Measurements from ENCODE around the gene ZNF736.
"Not testable (repeated sequence)": the region's sequence is repeated elsewhere in the genome, so short reads cannot be mapped to it uniquely, and the experiment has no call there.

Gene ZNF736

GRCh38 chr7:64313740-64314491, at the start of gene ZNF736:
Gene ZNF736 (plus strand): TSS chr7:64313961. CDS start chr7:64314151, 190 bp downstream.
- DNase-seq, result peak; percentile 68 to 70

- DNase-seq, result no peak
These were observed 47.3 kb upstream of the ZNF736 start for GRCh38 chr7:64266341-64266919.

- no peak for DNase-seq
These were observed 36.1 kb upstream of the ZNF736 start for GRCh38 chr7:64277630-64278029.

- no peak for DNase-seq
These were observed 18.9 kb upstream of the ZNF736 start for GRCh38 chr7:64294701-64295420.

- DNase-seq, result not testable (repeated sequence)
These were observed 16.3 kb upstream of the ZNF736 start for GRCh38 chr7:64297418-64297817.

GRCh38 chr7:64300641-64301405, 12.9 kb upstream of the ZNF736 start:
- DNase-seq, result no peak

GRCh38 chr7:64307254-64308015, 6.3 kb upstream of the ZNF736 start:
- DNase-seq, result peak; percentile 79 to 82

GRCh38 chr7:64308016-64308270, 5.8 kb upstream of the ZNF736 start:
- no peak for DNase-seq

- DNase-seq, result no peak
These were observed 3.3 kb upstream of the ZNF736 start for GRCh38 chr7:64310426-64310825.

- DNase-seq, result no peak
These were observed 935 bp upstream of the ZNF736 start for GRCh38 chr7:64312826-64313225.

GRCh38 chr7:64314566-64314965, 805 bp downstream of the ZNF736 start:
- DNase-seq, result no peak

GRCh38 chr7:64316031-64316742, 2.4 kb downstream of the ZNF736 start:
- not testable (repeated sequence) for DNase-seq

GRCh38 chr7:64320547-64321513, 7.1 kb downstream of the ZNF736 start:
- no peak for DNase-seq

GRCh38 chr7:64324166-64324565, 10.4 kb downstream of the ZNF736 start:
- not testable (repeated sequence) for DNase-seq

GRCh38 chr7:64348713-64349210, 35.0 kb downstream of the ZNF736 start:
- DNase-seq, result not testable (repeated sequence)

GRCh38 chr7:64359543-64359942, 45.8 kb downstream of the ZNF736 start:
- no peak for DNase-seq

- DNase-seq, result no peak
These were observed 57.4 kb downstream of the ZNF736 start for GRCh38 chr7:64371116-64371515.

- DNase-seq, result no peak
These were observed 59.3 kb downstream of the ZNF736 start for GRCh38 chr7:64373017-64373416.

- DNase-seq, result no peak
These were observed 86.6 kb downstream of the ZNF736 start for GRCh38 chr7:64400401-64400800.
